Thoracic aorta (tissue), 2 donors: Measurements from ENCODE around the gene HS1BP3. TPM values are rescaled to one million over a fixed set of nuclear protein-coding genes. Genes with fewer than 3 reads are reported as not detected.

ENCODE experiments used
- ATAC-seq: fragments of 150-250 bp; one replicate; pipeline ENCODE4 v1.8.0; 2017; ENCODE audit warnings: low read depth; ENCODE audit not compliant: insufficient number of reproducible peaks, low FRiP score
- DNase-seq: peaks from one replicate; pipeline ENCODE4 v3.0.0-alpha.2; 2020; ENCODE audit warnings: low spot score
- H3K27ac ChIP-seq, 2 donors: fragments of 200-600 bp; sonication (generic); 1 replicate in 1 of 2; 2 replicates in 1 of 2; pipeline ENCODE4 v1.5.1; 2016; ENCODE audit warnings: mild to moderate bottlenecking in 2 of 2, moderate library complexity in 2 of 2
- H3K27me3 ChIP-seq: fragments of 200-600 bp; sonication (generic); replicated peaks from 2 replicates; pipeline ENCODE4 v1.6.0; 2016; ENCODE audit warnings: mild to moderate bottlenecking; ENCODE audit not compliant: insufficient read depth
- H3K36me3 ChIP-seq: fragments of 200-600 bp; sonication (generic); one replicate; pipeline ENCODE4 v1.5.1; 2016
- H3K4me1 ChIP-seq, 2 donors: fragments of 200-600 bp; sonication (generic); 1 replicate in 1 of 2; 2 replicates in 1 of 2; pipeline versions ENCODE4 v1.5.1 to v1.6.0; 2016; ENCODE audit warnings: low read depth in 2 of 2, mild to moderate bottlenecking in 1 of 2; ENCODE audit not compliant: control insufficient read depth in 1 of 2
- H3K4me3 ChIP-seq: fragments of 200-600 bp; sonication (generic); 2 replicates; pipeline ENCODE4 v1.5.1; 2016; ENCODE audit warnings: mild to moderate bottlenecking
- H3K9me3 ChIP-seq: fragments of 200-600 bp; sonication (generic); 2 replicates; pipeline ENCODE4 v1.5.1; 2016
- CTCF ChIP-seq: fragments of 200-600 bp; sonication (generic); IDR thresholded peaks from one replicate; pipeline ENCODE4 v1.5.1; 2019; ENCODE audit warnings: antibody characterized with exemption
- total RNA-seq, 2 donors: library from RNA; depleted of rRNA; stranded (reverse); fragments of >200 nt; gene quantifications; one replicate each; pipeline versions ENCODE4 v1.1.0 to v1.2.3, GENCODE V29; 2016

Gene HS1BP3
- total RNA-seq, 2 donors from 2014 or later = 40.7 to 65.8 TPM

GRCh38 chr2:20640411-20641122 lies 10.3 kb downstream of the HS1BP3 start:
- Histone ChIP-seq H3K4me1 (peaks cover 42 to 75% of the 10 kb centered on the region in 2 donors), H3K4me3 (peak overlapping the region; percentile 15), H3K9me3 (no peaks in the 10 kb centered on the region), H3K27ac (peak overlapping the region; percentile 98 to 99), H3K27me3 (no peaks in the 10 kb centered on the region), H3K36me3 (peaks cover 33% of the 10 kb centered on the region)
- DNase-seq = no peak
- ATAC-seq = no peak
- no peak for TF ChIP-seq CTCF

- ATAC-seq (no peak), DNase-seq (no peak)
- Histone ChIP-seq H3K4me1 (peaks cover 56 to 92% of the 10 kb centered on the region in 2 donors), H3K9me3 (no peaks in the 10 kb centered on the region), H3K36me3 (peaks cover 23% of the 10 kb centered on the region), H3K27me3 (no peaks in the 10 kb centered on the region), H3K4me3 (no peak overlapping the region), H3K27ac (peak overlapping the region; percentile 98 to 99)
- no peak for TF ChIP-seq CTCF
These were observed 12.1 kb downstream of the HS1BP3 start for GRCh38 chr2:20638646-20639430.

GRCh38 chr2:20638014-20638413 lies 12.9 kb downstream of the HS1BP3 start:
- Histone ChIP-seq H3K36me3 (peaks cover 17% of the 10 kb centered on the region), H3K4me1 (peaks cover 56 to 94% of the 10 kb centered on the region in 2 donors), H3K27ac (peak overlapping the region; percentile 98 to 99), H3K27me3 (no peaks in the 10 kb centered on the region), H3K9me3 (no peaks in the 10 kb centered on the region), H3K4me3 (no peak overlapping the region)
- no peak for DNase-seq
- no peak for ATAC-seq
- no peak for TF ChIP-seq CTCF

- no peak for DNase-seq
- TF ChIP-seq CTCF = no peak
- H3K4me3 ChIP-seq = peak overlapping the region; percentile 31
- peaks cover 50 to 86% of the 10 kb centered on the region in 2 donors for H3K4me1 ChIP-seq
- ATAC-seq = peak; percentile 77
- peak overlapping the region; percentile 98 to 99 for H3K27ac ChIP-seq
- H3K9me3 ChIP-seq = no peaks in the 10 kb centered on the region
- peaks cover 15% of the 10 kb centered on the region for H3K36me3 ChIP-seq
- H3K27me3 ChIP-seq = no peaks in the 10 kb centered on the region
These were observed 13.8 kb downstream of the HS1BP3 start for GRCh38 chr2:20637147-20637546.
